ENCODE results near the gene STAM.

DNA sequence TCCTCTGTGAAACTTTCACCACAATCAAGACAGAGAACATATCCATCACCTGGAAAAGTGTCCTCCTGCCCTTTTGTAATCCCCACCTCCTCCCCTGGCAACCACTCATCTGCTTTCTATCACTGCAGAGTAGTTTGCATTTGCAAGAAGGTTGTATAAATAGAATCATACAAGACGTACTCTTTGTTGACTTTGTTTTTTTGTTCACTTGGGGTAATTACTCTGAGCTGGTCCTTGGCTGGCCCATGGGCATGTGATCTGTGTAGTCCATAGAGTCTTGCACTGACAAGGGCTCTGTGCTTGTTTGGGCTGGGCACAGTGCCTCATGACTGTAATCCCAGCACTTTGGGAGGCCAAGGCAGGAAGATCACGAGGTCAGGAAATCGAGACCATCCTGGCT lies 19.0 kb upstream of the STAM start:
- TF ChIP-seq, protein P1, sequence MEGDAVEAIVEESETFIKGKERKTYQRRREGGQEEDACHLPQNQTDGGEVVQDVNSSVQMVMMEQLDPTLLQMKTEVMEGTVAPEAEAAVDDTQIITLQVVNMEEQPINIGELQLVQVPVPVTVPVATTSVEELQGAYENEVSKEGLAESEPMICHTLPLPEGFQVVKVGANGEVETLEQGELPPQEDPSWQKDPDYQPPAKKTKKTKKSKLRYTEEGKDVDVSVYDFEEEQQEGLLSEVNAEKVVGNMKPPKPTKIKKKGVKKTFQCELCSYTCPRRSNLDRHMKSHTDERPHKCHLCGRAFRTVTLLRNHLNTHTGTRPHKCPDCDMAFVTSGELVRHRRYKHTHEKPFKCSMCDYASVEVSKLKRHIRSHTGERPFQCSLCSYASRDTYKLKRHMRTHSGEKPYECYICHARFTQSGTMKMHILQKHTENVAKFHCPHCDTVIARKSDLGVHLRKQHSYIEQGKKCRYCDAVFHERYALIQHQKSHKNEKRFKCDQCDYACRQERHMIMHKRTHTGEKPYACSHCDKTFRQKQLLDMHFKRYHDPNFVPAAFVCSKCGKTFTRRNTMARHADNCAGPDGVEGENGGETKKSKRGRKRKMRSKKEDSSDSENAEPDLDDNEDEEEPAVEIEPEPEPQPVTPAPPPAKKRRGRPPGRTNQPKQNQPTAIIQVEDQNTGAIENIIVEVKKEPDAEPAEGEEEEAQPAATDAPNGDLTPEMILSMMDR (IDR thresholded peaks at IDR 0.05; ENCODE audit: low read length), result no peak
- TF ChIP-seq EZH2 (optimal IDR thresholded peaks at IDR 0.05; ENCODE audit: low read depth, low read length) (no peak), EZH2phosphoT487 (IDR thresholded peaks at IDR 0.05; ENCODE audit: low read length) (no peak)

Measured in MM.1S (cell line).